Measurements from ENCODE around the gene IMP3. TPM values are rescaled to one million over a fixed set of nuclear protein-coding genes. Genes with fewer than 3 reads are reported as not detected.

IMP3 gene
- polyA plus RNA-seq, 1 donor (not counting 4 experiments of a cell fraction or from before 2014, with no cell fraction given) = 70.4 TPM

DNA sequence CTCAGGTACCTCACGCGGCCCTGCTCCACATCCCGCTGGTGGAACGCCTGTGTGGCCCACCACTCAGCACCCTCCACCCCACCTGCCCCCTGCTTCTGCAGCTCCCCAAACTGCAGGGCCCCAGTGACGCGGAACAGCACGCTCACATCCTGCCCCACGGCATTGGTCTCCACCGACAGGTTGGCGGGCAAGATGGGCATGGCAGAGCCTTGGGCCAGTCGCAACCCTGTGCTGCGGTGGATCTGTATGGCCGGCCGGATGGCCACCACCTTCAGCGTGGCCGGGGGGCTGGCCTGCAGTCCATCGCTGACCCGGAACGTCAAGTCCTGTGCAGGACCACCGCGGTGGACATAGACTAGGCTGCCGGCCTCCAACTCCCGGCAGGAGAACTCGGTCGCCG is 48.8 kb upstream of the IMP3 start:
- H4K20me1 ChIP-seq (ENCODE audit: control insufficient read depth, extremely low read depth, insufficient read depth, low read length) = no peaks in the 10 kb centered on the region
- H3K4me3 ChIP-seq (ENCODE audit: control insufficient read depth in 2 of 3, extremely low read depth in 1 of 3, insufficient read depth in 2 of 3, low read depth in 1 of 3, low read length in 3 of 3) = no peak overlapping the region
- TF ChIP-seq, protein P1, sequence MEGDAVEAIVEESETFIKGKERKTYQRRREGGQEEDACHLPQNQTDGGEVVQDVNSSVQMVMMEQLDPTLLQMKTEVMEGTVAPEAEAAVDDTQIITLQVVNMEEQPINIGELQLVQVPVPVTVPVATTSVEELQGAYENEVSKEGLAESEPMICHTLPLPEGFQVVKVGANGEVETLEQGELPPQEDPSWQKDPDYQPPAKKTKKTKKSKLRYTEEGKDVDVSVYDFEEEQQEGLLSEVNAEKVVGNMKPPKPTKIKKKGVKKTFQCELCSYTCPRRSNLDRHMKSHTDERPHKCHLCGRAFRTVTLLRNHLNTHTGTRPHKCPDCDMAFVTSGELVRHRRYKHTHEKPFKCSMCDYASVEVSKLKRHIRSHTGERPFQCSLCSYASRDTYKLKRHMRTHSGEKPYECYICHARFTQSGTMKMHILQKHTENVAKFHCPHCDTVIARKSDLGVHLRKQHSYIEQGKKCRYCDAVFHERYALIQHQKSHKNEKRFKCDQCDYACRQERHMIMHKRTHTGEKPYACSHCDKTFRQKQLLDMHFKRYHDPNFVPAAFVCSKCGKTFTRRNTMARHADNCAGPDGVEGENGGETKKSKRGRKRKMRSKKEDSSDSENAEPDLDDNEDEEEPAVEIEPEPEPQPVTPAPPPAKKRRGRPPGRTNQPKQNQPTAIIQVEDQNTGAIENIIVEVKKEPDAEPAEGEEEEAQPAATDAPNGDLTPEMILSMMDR (optimal IDR thresholded peaks at IDR 0.05 in 1 of 3, IDR thresholded peaks at IDR 0.05 in 1 of 3, conservative IDR thresholded peaks at IDR 0.05 in 1 of 3; ENCODE audit: extremely low read depth in 1 of 3, insufficient read depth in 2 of 3, low read length in 3 of 3) = no peak
- TF ChIP-seq EZH2 (IDR thresholded peaks at IDR 0.05; ENCODE audit: low read length) = no peak
- H3K9ac ChIP-seq (ENCODE audit: control insufficient read depth, extremely low read depth, insufficient read depth, low read length) = no peak overlapping the region
- FAIRE-seq (no peak), DNase-seq (ENCODE audit: low read depth, low spot score) (no peak)
- H3K36me3 ChIP-seq (ENCODE audit: control insufficient read depth in 2 of 2, extremely low read depth in 1 of 2, insufficient read depth in 2 of 2, low read length in 2 of 2) = no peaks in the 10 kb centered on the region
- H3K4me2 ChIP-seq (ENCODE audit: control insufficient read depth, extremely low read depth, insufficient read depth, low read depth, low read length) = no peak overlapping the region
- no peaks in the 10 kb centered on the region for H3K9me1 ChIP-seq (ENCODE audit: control insufficient read depth, extremely low read depth, insufficient read depth, low read length)
- no peaks in the 10 kb centered on the region for H3K79me2 ChIP-seq (ENCODE audit: control insufficient read depth, insufficient read depth, low read length)
- H3K9me3 ChIP-seq (ENCODE audit: control insufficient read depth, low read depth, low read length) = no peaks in the 10 kb centered on the region
- H2AFZ ChIP-seq (ENCODE audit: control insufficient read depth, low read length) = no peak overlapping the region
- dilution Hi-C loops (cut with MboI; ENCODE audit: extremely low pct_ligation_motif_present, low sequenced_read_pairs) = no loop called here
- no peaks in the 10 kb centered on the region for H3K27me3 ChIP-seq (ENCODE audit: control insufficient read depth, extremely low read depth, insufficient read depth, low read length)
- H3K4me1 ChIP-seq (ENCODE audit: control insufficient read depth, extremely low read depth, insufficient read depth, low read length) = peaks cover 7% of the 10 kb centered on the region
- no peak overlapping the region for H3K27ac ChIP-seq (ENCODE audit: control insufficient read depth, insufficient read depth, low read length)

DNA sequence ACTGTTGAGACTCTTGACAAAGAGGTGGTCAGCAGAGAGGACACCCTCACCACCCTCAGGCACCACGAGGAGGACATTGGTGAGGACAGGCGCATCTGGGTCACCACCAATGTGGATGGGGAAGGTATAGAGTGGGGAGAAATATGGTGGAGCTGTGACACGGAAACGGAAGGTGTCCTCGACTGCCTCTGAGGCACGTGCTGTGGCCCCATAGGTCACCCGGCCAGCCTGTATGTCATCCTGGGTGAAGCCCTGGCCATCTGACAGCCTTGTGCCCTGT is 48.2 kb upstream of the IMP3 start:
- no peak for FAIRE-seq
- no peak for TF ChIP-seq EZH2 (IDR thresholded peaks at IDR 0.05; ENCODE audit: low read length)
- TF ChIP-seq, protein P1 (optimal IDR thresholded peaks at IDR 0.05 in 1 of 3, IDR thresholded peaks at IDR 0.05 in 1 of 3, conservative IDR thresholded peaks at IDR 0.05 in 1 of 3; ENCODE audit: extremely low read depth in 1 of 3, insufficient read depth in 2 of 3, low read length in 3 of 3) = no peak

More for the DNA sequence above, 48.2 kb upstream of the IMP3 start:
- Histone ChIP-seq H3K79me2 (ENCODE audit: control insufficient read depth, insufficient read depth, low read length) (no peaks in the 10 kb centered on the region), H3K4me1 (ENCODE audit: control insufficient read depth, extremely low read depth, insufficient read depth, low read length) (peaks cover 1% of the 10 kb centered on the region), H4K20me1 (ENCODE audit: control insufficient read depth, extremely low read depth, insufficient read depth, low read length) (no peaks in the 10 kb centered on the region), H3K9me3 (ENCODE audit: control insufficient read depth, low read depth, low read length) (no peaks in the 10 kb centered on the region), H3K27ac (ENCODE audit: control insufficient read depth, insufficient read depth, low read length) (no peak overlapping the region), H3K27me3 (ENCODE audit: control insufficient read depth, extremely low read depth, insufficient read depth, low read length) (no peaks in the 10 kb centered on the region), H3K36me3 (ENCODE audit: control insufficient read depth in 2 of 2, extremely low read depth in 1 of 2, insufficient read depth in 2 of 2, low read length in 2 of 2) (no peaks in the 10 kb centered on the region), H2AFZ (ENCODE audit: control insufficient read depth, low read length) (no peak overlapping the region), H3K4me3 (ENCODE audit: control insufficient read depth in 2 of 3, extremely low read depth in 1 of 3, insufficient read depth in 2 of 3, low read depth in 1 of 3, low read length in 3 of 3) (no peak overlapping the region), H3K9me1 (ENCODE audit: control insufficient read depth, extremely low read depth, insufficient read depth, low read length) (no peaks in the 10 kb centered on the region), H3K4me2 (ENCODE audit: control insufficient read depth, extremely low read depth, insufficient read depth, low read depth, low read length) (no peak overlapping the region), H3K9ac (ENCODE audit: control insufficient read depth, extremely low read depth, insufficient read depth, low read length) (no peak overlapping the region)
- DNase-seq (ENCODE audit: low read depth, low spot score) = no peak
- dilution Hi-C loops (cut with MboI; ENCODE audit: extremely low pct_ligation_motif_present, low sequenced_read_pairs) = no loop called here
